Gastroesophageal sphincter (tissue), 3 donors: ENCODE data around the gene EXOC4.

Experiments
- CTCF ChIP-seq, 4 experiments: fragments of 200-600 bp in 2 of 4; fragments of 450-650 bp in 2 of 4; sonication (generic) in 1 of 4; IDR thresholded peaks; one replicate each; pipeline ENCODE4 v1.5.1; 2017 to 2019; ENCODE audit warnings: antibody characterized with exemption in 4 of 4, mild to moderate bottlenecking in 2 of 4, moderate library complexity in 2 of 4
- EP300 ChIP-seq: sonication (generic); formaldehyde crosslinking; IDR thresholded peaks from one replicate; pipeline ENCODE4 v1.6.1; 2017; ENCODE audit warnings: antibody characterized with exemption, mild to moderate bottlenecking

DNA sequence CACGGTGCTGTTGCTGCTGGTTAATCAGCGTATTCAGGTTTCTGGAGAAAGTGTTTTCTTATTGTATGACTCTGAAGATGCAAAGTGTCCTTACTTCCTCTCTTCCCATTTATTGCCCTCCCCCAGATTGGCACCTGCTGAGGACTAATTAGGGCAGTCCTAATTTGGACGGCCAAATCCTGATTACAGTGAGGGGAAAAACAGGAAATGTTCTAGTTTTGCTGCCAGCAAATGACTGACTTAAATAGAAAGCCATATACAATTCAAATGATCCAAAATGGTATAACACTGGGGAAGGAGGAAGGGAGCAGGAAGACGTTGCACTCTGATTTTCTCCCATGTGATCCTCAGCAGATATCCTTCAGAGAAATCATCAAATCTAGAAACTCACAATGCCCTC is 651.9 kb downstream of the EXOC4 start:
- TF ChIP-seq CTCF (IDR thresholded peaks at IDR 0.05) (no peak), EP300 (no peak)
